Fibroblast of skin of right quadriceps (primary cell): ENCODE measurements around the gene KCTD15.

Experiments used
- DNase-seq: peaks from one replicate; pipeline ENCODE4 v3.0.0-alpha.2; 2013

KCTD15 gene

DNA sequence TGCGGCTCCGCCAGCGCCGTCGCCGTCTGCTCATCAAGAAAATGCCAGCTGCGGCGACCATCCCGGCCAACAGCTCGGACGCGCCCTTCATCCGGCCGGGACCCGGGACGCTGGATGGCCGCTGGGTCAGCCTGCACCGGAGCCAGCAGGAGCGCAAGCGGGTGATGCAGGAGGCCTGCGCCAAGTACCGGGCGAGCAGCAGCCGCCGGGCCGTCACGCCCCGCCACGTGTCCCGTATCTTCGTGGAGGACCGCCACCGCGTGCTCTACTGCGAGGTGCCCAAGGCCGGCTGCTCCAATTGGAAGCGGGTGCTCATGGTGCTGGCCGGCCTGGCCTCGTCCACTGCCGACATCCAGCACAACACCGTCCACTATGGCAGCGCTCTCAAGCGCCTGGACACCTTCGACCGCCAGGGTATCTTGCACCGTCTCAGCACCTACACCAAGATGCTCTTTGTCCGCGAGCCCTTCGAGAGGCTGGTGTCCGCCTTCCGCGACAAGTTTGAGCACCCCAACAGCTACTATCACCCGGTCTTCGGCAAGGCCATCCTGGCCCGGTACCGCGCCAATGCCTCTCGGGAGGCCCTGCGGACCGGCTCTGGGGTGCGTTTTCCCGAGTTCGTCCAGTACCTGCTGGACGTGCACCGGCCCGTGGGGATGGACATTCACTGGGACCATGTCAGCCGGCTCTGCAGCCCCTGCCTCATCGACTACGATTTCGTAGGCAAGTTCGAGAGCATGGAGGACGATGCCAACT lies 24.4 kb upstream of the KCTD15 start:
- DNase-seq = no peak

- no peak for DNase-seq
Measured at GRCh38 chr19:33772858-33773180, 23.9 kb upstream of the KCTD15 start.

- DNase-seq = no peak
Measured at GRCh38 chr19:33773704-33774624, 22.7 kb upstream of the KCTD15 start.

DNA sequence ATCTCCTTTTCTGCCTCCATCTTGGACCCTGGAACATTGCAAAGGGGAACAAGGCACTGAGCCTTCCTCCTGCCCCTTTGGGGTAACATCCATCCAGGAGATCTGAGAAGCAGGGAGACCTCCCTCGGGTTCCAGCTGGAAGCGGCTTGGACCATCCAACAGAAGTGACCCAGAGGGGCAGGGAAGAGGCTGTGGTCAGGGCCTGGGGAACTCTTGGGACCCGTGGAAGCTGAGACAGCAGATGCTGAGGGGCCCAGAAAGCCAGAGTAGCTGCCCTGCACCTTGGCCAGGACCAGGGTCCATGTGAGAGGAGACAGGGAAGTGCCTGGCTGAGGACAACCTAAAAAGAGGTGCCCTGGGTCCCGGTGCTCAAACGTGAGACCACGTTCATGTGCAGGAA lies 21.9 kb upstream of the KCTD15 start:
- no peak for DNase-seq

DNA sequence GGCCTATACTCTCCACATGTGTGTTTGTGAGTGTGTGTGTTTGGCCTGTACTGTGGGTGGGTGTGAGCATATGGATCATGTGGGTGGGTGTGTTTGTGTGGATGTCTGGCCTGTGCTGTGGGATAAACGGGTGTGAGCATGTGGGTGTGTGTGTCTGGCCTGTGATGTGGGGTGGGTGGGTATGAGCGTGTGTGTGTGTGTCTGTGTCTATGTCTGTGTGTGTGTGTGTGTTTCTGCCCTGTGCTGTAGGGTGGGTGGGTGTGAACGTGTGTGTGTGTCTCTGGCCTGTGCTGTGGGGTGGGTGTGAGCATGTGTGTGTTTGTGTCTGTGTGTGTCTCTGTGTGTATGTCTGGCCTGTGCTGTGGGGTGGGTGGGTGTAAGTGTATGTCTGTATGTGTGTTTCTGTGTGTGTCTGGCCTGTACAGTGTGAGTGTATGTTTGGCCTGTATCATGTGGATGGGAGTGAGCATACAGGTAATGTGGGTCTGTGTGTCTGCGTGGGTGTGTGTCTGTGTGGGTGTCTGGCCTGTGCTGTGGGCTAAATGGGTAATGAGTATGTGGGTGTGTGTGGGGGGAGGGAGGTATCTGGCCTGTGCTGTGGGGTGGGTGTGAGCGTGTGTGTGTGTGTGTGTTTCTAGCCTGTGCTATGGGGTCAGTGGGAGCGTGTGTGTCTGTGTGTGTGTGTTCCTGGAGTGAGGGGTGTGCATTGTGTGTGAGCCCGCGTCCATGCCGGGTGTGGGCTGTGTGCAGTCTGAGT lies 20.8 kb upstream of the KCTD15 start:
- DNase-seq = no peak

DNA sequence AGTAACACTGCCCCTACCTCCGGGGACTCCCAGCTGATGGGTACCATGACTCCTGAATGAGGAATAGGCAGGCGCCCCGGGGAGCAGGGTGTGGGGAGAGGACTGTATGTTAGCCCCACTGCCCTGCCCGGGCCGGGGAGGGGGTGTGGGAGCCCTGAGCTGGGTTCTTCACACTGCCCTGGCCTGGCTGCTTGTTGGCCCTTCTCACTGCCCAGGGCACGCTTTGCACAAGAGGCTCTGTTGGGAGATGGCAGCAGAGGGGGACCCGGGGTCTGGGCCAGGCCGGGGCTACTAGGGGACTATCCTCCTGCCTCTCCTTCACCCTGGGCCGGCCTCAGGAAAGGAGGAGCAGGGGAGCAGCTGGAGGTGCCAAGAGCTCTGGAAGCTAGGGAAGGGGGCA lies 19.3 kb upstream of the KCTD15 start:
- DNase-seq = no peak

DNA sequence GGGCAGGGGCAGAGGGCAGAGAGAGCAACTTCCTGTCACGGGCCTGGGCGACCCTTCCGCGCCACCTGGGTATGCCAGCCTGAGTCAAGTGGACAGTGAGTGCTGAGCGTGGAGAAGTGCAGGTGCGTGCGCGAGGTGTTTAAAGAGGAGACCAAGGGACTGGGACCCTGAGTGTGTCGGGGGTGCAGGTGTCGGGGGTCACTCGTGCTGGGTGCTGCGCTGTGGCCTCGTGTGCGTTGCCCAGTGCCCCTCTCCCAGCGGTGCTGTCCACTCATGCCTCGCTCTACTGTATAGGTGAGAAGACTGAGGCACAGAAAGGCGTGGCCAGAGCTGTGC lies 18.9 kb upstream of the KCTD15 start:
- DNase-seq = no peak

- peak; percentile 65 for DNase-seq
Measured at GRCh38 chr19:33778089-33778791, 18.4 kb upstream of the KCTD15 start.

DNA sequence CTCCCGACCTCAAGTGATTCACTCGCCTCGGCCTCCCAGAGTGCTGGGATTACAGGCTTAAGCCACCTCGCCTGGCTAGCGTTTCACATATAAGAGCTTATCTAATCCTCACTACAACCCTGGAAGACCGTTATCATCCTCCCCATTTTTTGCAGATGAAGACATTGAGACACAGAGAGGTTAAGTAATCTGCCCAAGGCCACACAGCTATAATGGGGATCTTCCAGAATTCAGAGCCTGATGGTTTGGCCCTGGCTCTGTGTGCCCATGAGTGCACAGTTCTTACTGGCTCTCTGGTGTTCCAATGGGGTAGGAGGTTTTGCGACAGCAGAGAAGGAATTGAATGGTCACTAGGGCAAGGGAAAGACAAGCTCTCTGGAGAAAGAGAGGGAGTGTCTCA lies 16.8 kb upstream of the KCTD15 start:
- DNase-seq = no peak

DNA sequence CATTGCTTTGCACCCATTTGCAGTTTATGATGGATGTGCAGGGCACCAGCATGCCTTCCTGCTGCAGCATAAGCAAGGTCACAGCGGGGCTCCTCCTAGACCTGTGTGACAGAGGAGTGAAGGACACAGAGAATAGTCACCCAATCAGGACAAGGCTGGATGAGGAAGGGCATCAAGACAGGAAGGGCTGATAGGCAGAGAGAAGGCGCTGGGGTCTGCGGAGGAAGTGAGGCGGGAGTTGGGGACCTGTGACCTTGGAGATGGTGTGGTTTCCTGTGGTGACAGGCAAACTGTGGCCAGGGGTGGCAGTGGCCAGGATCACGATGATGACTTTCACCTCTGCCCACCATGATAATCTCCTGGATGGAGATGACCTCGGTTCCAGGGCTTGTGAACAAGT lies 16.4 kb upstream of the KCTD15 start:
- no peak for DNase-seq

GRCh38 chr19:33780746-33781145 lies 15.9 kb upstream of the KCTD15 start:
- DNase-seq = no peak

DNA sequence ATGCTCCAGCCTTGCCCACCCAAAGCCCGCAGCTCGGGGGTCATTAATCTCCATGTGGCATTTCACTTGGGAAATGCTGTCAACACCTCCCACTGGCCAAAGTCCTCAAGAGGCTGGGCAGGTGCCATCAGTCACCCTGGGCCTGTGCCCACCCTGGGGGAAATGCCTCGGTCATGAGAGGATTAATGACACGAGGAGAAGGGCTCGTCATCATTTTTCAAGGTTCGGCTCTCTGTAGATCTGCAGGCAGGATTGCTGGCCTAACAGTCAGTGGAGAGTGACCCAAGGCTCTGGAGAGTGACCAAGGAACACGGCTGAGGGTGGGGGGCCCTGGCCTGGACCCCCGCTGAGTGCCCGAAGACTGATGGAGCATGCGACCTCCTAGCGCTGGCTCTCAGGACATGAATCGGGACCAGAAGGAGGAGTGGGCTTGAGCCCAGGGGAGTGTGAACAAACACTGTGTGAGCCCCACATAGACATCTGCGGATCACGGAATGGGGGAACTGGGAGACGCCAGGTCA lies 15.2 kb upstream of the KCTD15 start:
- no peak for DNase-seq

DNA sequence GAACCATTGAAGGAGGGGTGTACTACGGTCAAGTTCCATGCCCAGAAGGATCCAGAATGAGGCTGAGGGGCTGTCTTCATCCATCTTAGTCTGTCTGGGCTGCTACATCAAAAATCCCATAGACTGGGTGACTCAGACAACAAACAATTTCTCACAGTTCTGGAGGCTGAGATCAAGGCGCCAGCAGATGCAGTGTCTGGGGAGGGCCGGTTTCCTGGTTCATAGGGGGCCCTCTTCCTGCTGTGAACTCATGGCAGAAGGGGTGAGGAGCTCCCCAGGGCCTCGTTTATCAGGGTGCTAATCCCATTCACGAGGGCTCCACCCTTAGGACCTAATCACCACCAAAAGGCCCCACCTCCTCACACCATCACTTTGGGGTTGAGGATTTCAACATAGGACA lies 14.7 kb upstream of the KCTD15 start:
- peak; percentile 53 for DNase-seq

- DNase-seq = peak; percentile 41
Measured at GRCh38 chr19:33784432-33784831, 12.2 kb upstream of the KCTD15 start.

GRCh38 chr19:33785795-33786194 lies 10.9 kb upstream of the KCTD15 start:
- peak; percentile 80 for DNase-seq

DNA sequence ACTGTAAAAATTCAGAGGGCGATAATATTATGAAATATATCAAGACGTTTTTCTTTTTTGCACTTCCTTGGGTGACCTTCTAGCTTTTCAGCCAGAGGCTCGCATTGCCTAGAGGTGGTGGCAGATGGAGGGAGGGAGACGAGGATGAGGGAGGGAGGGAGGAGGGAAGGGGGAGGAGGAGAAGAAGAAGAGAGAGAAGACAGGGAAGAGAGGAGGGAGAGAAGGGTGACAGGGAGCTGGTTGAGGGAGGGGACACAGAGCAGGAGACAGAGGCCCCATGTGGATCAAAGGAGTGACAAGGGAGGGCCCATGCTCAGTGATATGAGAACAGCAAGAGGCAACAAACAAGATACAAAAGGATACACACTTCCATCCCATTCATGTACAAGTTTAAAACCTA lies 8.0 kb upstream of the KCTD15 start:
- no peak for DNase-seq

GRCh38 chr19:33789344-33789743 lies 7.3 kb upstream of the KCTD15 start:
- DNase-seq = no peak

GRCh38 chr19:33794683-33795369 lies 1.8 kb upstream of the KCTD15 start:
- no peak for DNase-seq

DNA sequence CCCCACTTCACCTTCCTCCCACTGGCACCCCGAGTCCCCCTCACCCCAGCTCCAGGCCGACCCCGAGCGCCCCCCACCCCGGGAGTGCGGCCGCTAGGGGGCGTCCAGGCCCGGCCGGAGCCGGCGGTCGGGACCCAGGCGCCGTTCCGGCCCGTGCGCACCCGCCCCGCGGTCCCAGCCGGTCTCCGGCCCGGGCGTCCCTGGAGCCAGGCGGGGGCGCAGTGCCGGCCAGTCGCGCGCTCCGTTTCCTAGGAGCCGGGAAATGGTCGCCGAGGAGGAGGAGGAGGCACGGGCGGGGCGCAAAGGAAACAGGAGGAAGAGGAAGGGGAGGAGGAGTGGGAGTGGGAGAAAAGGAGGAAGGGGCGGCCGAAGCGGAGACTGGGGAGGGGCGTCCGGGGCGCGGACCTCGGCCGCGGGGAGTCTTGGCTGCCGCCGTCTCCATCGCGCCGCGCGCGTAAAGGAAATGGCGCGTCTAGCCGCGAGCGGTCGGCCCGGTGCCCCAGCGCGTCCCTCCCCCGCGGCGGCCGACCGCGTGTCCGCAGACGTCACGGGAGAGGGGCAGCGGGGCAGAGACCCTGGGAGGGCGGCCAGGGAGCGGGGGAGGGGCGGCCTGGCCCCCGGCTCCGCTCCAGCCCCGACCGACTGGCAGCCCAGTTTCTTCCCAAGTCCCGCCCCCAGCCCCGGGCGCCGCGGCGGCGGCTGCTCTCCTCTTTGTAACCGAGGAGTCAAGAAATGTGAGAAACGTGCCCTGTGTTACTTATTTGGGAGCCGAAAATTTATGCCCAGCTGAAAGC lies 1.1 kb upstream of the KCTD15 start:
- peak; percentile 93 for DNase-seq

GRCh38 chr19:33797802-33798671 lies 1.4 kb downstream of the KCTD15 start:
- DNase-seq = peak; percentile 69
